ENCODE results near the gene STN1. TPM values are rescaled to one million over a fixed set of nuclear protein-coding genes. Genes with fewer than 3 reads are reported as not detected.

STN1 gene
- total and polyA plus RNA-seq, 10 of the 15 experiments (the other 5 are each of a cell fraction or from before 2014, with no cell fraction given): 22.2 to 31.8 (median 28.5) TPM

- Histone ChIP-seq H3K4me2 (ENCODE audit: control insufficient read depth, insufficient read depth) (no peak overlapping the region), H3K27me3 (replicated peaks in 1 of 2; ENCODE audit: control insufficient read depth in 2 of 2, insufficient read depth in 2 of 2, low read length in 1 of 2) (peaks cover 0 to 2% of the 10 kb centered on the region in 2 experiments; a peak in 2 of 4 replicates), H3K36me3 (ENCODE audit: control insufficient read depth in 2 of 2, insufficient read depth in 2 of 2, low read length in 1 of 2) (no peaks in the 10 kb centered on the region), H3K9me3 (replicated peaks; ENCODE audit: control insufficient read depth, insufficient read depth, low read length) (no peaks in the 10 kb centered on the region), H3K4me1 (ENCODE audit: control insufficient read depth, insufficient read depth, low read length) (no peaks in the 10 kb centered on the region), H3K9ac (ENCODE audit: control insufficient read depth, insufficient read depth, low read length) (no peak overlapping the region), H3K27ac (ENCODE audit: control insufficient read depth, insufficient read depth) (no peak overlapping the region), H4K20me1 (ENCODE audit: control insufficient read depth, insufficient read depth) (no peaks in the 10 kb centered on the region), H2AFZ (ENCODE audit: control insufficient read depth, low read depth, low read length) (no peak overlapping the region), H3K4me3 (no peak overlapping the region), H3K79me2 (ENCODE audit: control insufficient read depth, insufficient read depth, low read length) (no peaks in the 10 kb centered on the region)
- no peak for ATAC-seq
- TF ChIP-seq MTA2 (IDR thresholded peaks at IDR 0.05; ENCODE audit: low read depth) (no peak), SKIL (IDR thresholded peaks at IDR 0.05; ENCODE audit: low read depth, poor library complexity, severe bottlenecking) (no peak), ZNF687 (IDR thresholded peaks at IDR 0.05) (no peak), POU2F2 (IDR thresholded peaks at IDR 0.05; ENCODE audit: borderline replicate concordance, low read depth, low read length) (no peak), RAD51 (IDR thresholded peaks at IDR 0.05) (no peak), EZH2 (IDR thresholded peaks at IDR 0.05; ENCODE audit: borderline replicate concordance, control insufficient read depth, low read depth, low read length) (no peak)
- TF ChIP-seq, protein P1, sequence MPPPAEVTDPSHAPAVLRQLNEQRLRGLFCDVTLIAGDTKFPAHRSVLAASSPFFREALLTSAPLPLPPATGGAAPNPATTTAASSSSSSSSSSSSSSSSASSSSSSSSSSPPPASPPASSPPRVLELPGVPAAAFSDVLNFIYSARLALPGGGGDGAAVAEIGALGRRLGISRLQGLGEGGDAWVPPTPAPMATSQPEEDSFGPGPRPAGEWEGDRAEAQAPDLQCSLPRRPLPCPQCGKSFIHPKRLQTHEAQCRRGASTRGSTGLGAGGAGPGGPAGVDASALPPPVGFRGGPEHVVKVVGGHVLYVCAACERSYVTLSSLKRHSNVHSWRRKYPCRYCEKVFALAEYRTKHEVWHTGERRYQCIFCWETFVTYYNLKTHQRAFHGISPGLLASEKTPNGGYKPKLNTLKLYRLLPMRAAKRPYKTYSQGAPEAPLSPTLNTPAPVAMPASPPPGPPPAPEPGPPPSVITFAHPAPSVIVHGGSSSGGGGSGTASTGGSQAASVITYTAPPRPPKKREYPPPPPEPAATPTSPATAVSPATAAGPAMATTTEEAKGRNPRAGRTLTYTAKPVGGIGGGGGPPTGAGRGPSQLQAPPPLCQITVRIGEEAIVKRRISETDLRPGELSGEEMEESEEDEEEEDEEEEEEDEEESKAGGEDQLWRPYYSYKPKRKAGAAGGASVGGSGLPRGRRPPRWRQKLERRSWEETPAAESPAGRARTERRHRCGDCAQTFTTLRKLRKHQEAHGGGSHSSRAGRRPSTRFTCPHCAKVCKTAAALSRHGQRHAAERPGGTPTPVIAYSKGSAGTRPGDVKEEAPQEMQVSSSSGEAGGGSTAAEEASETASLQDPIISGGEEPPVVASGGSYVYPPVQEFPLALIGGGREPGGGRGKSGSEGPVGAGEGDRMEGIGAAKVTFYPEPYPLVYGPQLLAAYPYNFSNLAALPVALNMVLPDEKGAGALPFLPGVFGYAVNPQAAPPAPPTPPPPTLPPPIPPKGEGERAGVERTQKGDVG (CRISPR knock-in tag; IDR thresholded peaks at IDR 0.05): no peak
- DNase-seq (ENCODE audit: low read depth, low spot score): no peak
- FAIRE-seq: no peak
- ChIA-PET SMC1A (ENCODE audit: uncharacterized antibody, unreplicated experiment) (interaction anchor here (1.1 kb wide), 1 partner anchor 10 kb away, joined by 3 read pairs; no protein-coding TSS in a partner anchor), POLR2A (no interaction called here), CTCF (interaction anchor here (1.4 to 1.7 kb wide), 2 partner anchors 13 to 130 kb away, joined by 4 read pairs; no protein-coding TSS in a partner anchor), RAD21 (ENCODE audit: unreplicated experiment) (no interaction called here)
- 50% methylated on average over 2 of the region's 2 CpGs for WGBS (ENCODE audit: insufficient coverage, insufficient replicate concordance, low lambda C conversion rate, missing lambda C conversion rate)
- BruUV-seq (replicated peaks): no TSS peak
- in situ Hi-C loops (cut with MboI): no loop called here
- intact Hi-C loops (cut with micrococcal nuclease; ENCODE audit: unreplicated experiment): no loop called here
Observed at GRCh38 chr10:103951183-103951582, 33.2 kb upstream of the STN1 start.

Data from GM12878 (cell line).